ENCODE data around the gene GCFC2.

DNA sequence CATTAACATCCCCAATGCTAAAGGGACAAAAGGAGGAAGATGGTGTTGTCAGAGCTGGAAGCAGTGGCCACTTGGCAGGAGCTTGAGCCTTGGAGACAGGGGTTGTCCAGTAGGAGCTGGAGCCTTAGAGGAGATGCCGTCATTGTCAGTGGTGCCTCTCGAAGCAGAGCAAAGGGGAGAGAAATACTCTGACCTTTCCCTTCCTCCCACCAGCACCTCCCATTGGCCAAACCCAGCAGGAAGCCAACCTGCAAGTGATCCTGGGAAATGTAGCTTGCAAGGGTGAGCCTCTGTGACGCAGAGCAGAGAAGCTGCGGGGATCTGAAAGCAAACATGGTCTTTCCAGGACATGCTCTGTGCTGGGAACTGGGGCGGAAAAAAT lies 97.9 kb downstream of the GCFC2 start:
- TF ChIP-seq, protein P1, sequence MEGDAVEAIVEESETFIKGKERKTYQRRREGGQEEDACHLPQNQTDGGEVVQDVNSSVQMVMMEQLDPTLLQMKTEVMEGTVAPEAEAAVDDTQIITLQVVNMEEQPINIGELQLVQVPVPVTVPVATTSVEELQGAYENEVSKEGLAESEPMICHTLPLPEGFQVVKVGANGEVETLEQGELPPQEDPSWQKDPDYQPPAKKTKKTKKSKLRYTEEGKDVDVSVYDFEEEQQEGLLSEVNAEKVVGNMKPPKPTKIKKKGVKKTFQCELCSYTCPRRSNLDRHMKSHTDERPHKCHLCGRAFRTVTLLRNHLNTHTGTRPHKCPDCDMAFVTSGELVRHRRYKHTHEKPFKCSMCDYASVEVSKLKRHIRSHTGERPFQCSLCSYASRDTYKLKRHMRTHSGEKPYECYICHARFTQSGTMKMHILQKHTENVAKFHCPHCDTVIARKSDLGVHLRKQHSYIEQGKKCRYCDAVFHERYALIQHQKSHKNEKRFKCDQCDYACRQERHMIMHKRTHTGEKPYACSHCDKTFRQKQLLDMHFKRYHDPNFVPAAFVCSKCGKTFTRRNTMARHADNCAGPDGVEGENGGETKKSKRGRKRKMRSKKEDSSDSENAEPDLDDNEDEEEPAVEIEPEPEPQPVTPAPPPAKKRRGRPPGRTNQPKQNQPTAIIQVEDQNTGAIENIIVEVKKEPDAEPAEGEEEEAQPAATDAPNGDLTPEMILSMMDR (IDR thresholded peaks at IDR 0.05), result no peak
- no peak for TF ChIP-seq POLR2A (IDR thresholded peaks at IDR 0.05)

Measured in right lobe of liver (tissue), 4 donors.